HepG2 (cell line): Measurements from ENCODE around the gene EIF1. TPM values are rescaled to one million over a fixed set of nuclear protein-coding genes. Genes with fewer than 3 reads are reported as not detected.

ENCODE experiments used
- ATF7-NPFF ChIP-seq: sonication (generic); formaldehyde crosslinking; IDR thresholded peaks from 2 replicates; pipeline ENCODE4 v1.8.1; 2023; ENCODE audit warnings: mild to moderate bottlenecking, low read depth, missing genetic modification reagents, moderate library complexity
- CBX1 ChIP-seq: IDR thresholded peaks from one replicate; pipeline ENCODE4 v1.6.1; 2016; ENCODE audit warnings: antibody characterized with exemption, low read depth
- CC2D1A ChIP-seq: sonication (generic); formaldehyde crosslinking; IDR thresholded peaks from 2 replicates; pipeline ENCODE4 v1.8.1; 2023; ENCODE audit warnings: mild to moderate bottlenecking, missing genetic modification reagents
- KLF15 ChIP-seq: sonication (generic); formaldehyde crosslinking; IDR thresholded peaks from 2 replicates; pipeline ENCODE4 v1.8.1; 2023; ENCODE audit warnings: borderline replicate concordance, mild to moderate bottlenecking, inconsistent platforms, missing genetic modification reagents, mixed read lengths
- TGIF2 ChIP-seq: IDR thresholded peaks from 2 replicates; pipeline ENCODE4 v1.6.1; 2016; ENCODE audit warnings: control low read depth, missing compliant biosample characterization
- TRAFD1 ChIP-seq: sonication (generic); formaldehyde crosslinking; IDR thresholded peaks from 2 replicates; pipeline ENCODE4 v1.5.1; 2020; ENCODE audit warnings: missing genetic modification reagents, mild to moderate bottlenecking, borderline replicate concordance
- ZBTB25 ChIP-seq: IDR thresholded peaks from 2 replicates; pipeline ENCODE4 v1.6.1; 2018; ENCODE audit warnings: missing genetic modification reagents
- ZNF280B ChIP-seq: sonication (generic); formaldehyde crosslinking; IDR thresholded peaks from 2 replicates; pipeline ENCODE4 v1.5.0; 2020; ENCODE audit warnings: missing genetic modification reagents, mild to moderate bottlenecking, borderline replicate concordance
- ZNF549 ChIP-seq: sonication (generic); formaldehyde crosslinking; IDR thresholded peaks from 2 replicates; pipeline ENCODE4 v1.5.0; 2020; ENCODE audit warnings: missing genetic modification reagents
- ZNF652 ChIP-seq: IDR thresholded peaks from 2 replicates; pipeline ENCODE4 v1.6.1; 2016; ENCODE audit warnings: low read depth, borderline replicate concordance
- ZNF83 ChIP-seq: sonication (generic); formaldehyde crosslinking; IDR thresholded peaks from 2 replicates; pipeline ENCODE4 v1.4.0; 2020; ENCODE audit warnings: missing genetic modification reagents, mild to moderate bottlenecking, borderline replicate concordance
- ZSCAN30 ChIP-seq: sonication (generic); formaldehyde crosslinking; IDR thresholded peaks from 2 replicates; pipeline ENCODE4 v1.5.0; 2020; ENCODE audit warnings: mild to moderate bottlenecking, missing genetic modification reagents
- polyA plus RNA-seq, 8 experiments: library from polyadenylated mRNA; depleted of rRNA in 3 of 8; stranded (reverse) in 7 of 8; unstranded in 1 of 8; fragments of >200 nt; fragmentation: Illumina TruSeq in 4 of 8; extraction: Trizol in 4 of 8; gene quantifications; 2 replicates each; pipeline versions ENCODE4 v1.2.1 to v1.2.3, GENCODE V29; 2011 to 2016; ENCODE audit warnings: low read depth in 4 of 8, missing spikeins in 1 of 8, mixed read lengths in 1 of 8; ENCODE audit not compliant: insufficient read depth in 1 of 8
- total RNA-seq, 5 experiments: library from RNA; depleted of rRNA; stranded (reverse); fragments of >200 nt; fragmentation: Illumina TruSeq; extraction: Trizol; gene quantifications; 2 replicates each; pipeline ENCODE4 v1.2.3, GENCODE V29; 2016; ENCODE audit warnings: low read depth in 1 of 5
- TF ChIP-seq, protein P1 (sequence below): IDR thresholded peaks from 2 replicates; pipeline ENCODE4 v1.6.1; 2016; ENCODE audit warnings: missing genetic modification reagents, missing compliant biosample characterization
- TF ChIP-seq, protein P2 (sequence below): sonication (generic); formaldehyde crosslinking; conservative IDR thresholded peaks from 2 replicates; pipeline ENCODE4 v1.4.0; 2020; ENCODE audit warnings: missing genetic modification reagents
- TF ChIP-seq, protein P3 (sequence below): sonication (generic); formaldehyde crosslinking; IDR thresholded peaks from 2 replicates; pipeline ENCODE4 v1.4.0; 2020; ENCODE audit warnings: missing genetic modification reagents
- TF ChIP-seq, protein P4 (sequence below): sonication (generic); formaldehyde crosslinking; IDR thresholded peaks from 2 replicates; pipeline ENCODE4 v1.4.0; 2020; ENCODE audit warnings: missing genetic modification reagents

The EIF1 gene
- total and polyA plus RNA-seq, 2 of the 13 experiments (the other 11 are each of a cell fraction or from before 2014, with no cell fraction given): 147 to 517 TPM

GRCh38 chr17:41738077-41738800, 49.6 kb downstream of the EIF1 start (continued):
- TF ChIP-seq, protein P1, sequence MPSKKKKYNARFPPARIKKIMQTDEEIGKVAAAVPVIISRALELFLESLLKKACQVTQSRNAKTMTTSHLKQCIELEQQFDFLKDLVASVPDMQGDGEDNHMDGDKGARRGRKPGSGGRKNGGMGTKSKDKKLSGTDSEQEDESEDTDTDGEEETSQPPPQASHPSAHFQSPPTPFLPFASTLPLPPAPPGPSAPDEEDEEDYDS: peak; percentile 27; the same call in 1 of the 2 replicates
- no peak for TF ChIP-seq ZNF83 (CRISPR knock-in tag)
- TF ChIP-seq TRAFD1 (CRISPR knock-in tag): no peak
- no peak for TF ChIP-seq ZNF549 (CRISPR knock-in tag)
- no peak; the same call in 1 of the 2 replicates for TF ChIP-seq ZNF652 (CRISPR knock-in tag)
- no peak; the same call in 1 of the 2 replicates for TF ChIP-seq ZNF280B (CRISPR knock-in tag)
- TF ChIP-seq, protein P2, sequence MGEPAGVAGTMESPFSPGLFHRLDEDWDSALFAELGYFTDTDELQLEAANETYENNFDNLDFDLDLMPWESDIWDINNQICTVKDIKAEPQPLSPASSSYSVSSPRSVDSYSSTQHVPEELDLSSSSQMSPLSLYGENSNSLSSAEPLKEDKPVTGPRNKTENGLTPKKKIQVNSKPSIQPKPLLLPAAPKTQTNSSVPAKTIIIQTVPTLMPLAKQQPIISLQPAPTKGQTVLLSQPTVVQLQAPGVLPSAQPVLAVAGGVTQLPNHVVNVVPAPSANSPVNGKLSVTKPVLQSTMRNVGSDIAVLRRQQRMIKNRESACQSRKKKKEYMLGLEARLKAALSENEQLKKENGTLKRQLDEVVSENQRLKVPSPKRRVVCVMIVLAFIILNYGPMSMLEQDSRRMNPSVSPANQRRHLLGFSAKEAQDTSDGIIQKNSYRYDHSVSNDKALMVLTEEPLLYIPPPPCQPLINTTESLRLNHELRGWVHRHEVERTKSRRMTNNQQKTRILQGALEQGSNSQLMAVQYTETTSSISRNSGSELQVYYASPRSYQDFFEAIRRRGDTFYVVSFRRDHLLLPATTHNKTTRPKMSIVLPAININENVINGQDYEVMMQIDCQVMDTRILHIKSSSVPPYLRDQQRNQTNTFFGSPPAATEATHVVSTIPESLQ (CRISPR knock-in tag): 0 out of 2 replicates have a peak, but pooled peaks have one; percentile 48
- TF ChIP-seq ATF7-NPFF (CRISPR knock-in tag): peak; percentile 53; the same call in 1 of the 2 replicates
- TF ChIP-seq TGIF2 (CRISPR knock-in tag): no peak
- peak; percentile 81 for TF ChIP-seq ZBTB25
- TF ChIP-seq, protein P3, sequence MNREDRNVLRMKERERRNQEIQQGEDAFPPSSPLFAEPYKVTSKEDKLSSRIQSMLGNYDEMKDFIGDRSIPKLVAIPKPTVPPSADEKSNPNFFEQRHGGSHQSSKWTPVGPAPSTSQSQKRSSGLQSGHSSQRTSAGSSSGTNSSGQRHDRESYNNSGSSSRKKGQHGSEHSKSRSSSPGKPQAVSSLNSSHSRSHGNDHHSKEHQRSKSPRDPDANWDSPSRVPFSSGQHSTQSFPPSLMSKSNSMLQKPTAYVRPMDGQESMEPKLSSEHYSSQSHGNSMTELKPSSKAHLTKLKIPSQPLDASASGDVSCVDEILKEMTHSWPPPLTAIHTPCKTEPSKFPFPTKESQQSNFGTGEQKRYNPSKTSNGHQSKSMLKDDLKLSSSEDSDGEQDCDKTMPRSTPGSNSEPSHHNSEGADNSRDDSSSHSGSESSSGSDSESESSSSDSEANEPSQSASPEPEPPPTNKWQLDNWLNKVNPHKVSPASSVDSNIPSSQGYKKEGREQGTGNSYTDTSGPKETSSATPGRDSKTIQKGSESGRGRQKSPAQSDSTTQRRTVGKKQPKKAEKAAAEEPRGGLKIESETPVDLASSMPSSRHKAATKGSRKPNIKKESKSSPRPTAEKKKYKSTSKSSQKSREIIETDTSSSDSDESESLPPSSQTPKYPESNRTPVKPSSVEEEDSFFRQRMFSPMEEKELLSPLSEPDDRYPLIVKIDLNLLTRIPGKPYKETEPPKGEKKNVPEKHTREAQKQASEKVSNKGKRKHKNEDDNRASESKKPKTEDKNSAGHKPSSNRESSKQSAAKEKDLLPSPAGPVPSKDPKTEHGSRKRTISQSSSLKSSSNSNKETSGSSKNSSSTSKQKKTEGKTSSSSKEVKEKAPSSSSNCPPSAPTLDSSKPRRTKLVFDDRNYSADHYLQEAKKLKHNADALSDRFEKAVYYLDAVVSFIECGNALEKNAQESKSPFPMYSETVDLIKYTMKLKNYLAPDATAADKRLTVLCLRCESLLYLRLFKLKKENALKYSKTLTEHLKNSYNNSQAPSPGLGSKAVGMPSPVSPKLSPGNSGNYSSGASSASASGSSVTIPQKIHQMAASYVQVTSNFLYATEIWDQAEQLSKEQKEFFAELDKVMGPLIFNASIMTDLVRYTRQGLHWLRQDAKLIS (CRISPR knock-in tag): no peak
- TF ChIP-seq ZSCAN30 (CRISPR knock-in tag): no peak
- TF ChIP-seq CBX1: no peak
- TF ChIP-seq KLF15 (CRISPR knock-in tag): no peak
- no peak for TF ChIP-seq CC2D1A (CRISPR knock-in tag)
- TF ChIP-seq, protein P4, sequence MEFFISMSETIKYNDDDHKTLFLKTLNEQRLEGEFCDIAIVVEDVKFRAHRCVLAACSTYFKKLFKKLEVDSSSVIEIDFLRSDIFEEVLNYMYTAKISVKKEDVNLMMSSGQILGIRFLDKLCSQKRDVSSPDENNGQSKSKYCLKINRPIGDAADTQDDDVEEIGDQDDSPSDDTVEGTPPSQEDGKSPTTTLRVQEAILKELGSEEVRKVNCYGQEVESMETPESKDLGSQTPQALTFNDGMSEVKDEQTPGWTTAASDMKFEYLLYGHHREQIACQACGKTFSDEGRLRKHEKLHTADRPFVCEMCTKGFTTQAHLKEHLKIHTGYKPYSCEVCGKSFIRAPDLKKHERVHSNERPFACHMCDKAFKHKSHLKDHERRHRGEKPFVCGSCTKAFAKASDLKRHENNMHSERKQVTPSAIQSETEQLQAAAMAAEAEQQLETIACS (CRISPR knock-in tag): no peak
